ENCODE results near the gene SRY. TPM values are rescaled to one million over a fixed set of nuclear protein-coding genes. Genes with fewer than 3 reads are reported as not detected.
A peak's percentile ranks its signal among the peaks of the same experiment; 100 is the strongest.
"Not testable (repeated sequence)": the region's sequence is repeated elsewhere in the genome, so short reads cannot be mapped to it uniquely, and the experiment has no call there.

SRY gene
- total RNA-seq = 1 to 10 TPM in 1 of 2 donors, not detected in 1; 1.6 TPM

- Histone ChIP-seq H3K9me3 (no peaks in the 10 kb centered on the region), H3K27me3 (replicated peaks; ENCODE audit: insufficient read depth) (no peaks in the 10 kb centered on the region), H3K4me1 (replicated peaks) (no peaks in the 10 kb centered on the region), H3K4me3 (peak within 1 kb of the TSS; percentile 10 to 12), H3K27ac (no peak within 1 kb of the TSS), H3K36me3 (no peaks in the 10 kb centered on the region)
- no peak for TF ChIP-seq POLR2A (IDR thresholded peaks at IDR 0.05)
- TF ChIP-seq, protein P1, sequence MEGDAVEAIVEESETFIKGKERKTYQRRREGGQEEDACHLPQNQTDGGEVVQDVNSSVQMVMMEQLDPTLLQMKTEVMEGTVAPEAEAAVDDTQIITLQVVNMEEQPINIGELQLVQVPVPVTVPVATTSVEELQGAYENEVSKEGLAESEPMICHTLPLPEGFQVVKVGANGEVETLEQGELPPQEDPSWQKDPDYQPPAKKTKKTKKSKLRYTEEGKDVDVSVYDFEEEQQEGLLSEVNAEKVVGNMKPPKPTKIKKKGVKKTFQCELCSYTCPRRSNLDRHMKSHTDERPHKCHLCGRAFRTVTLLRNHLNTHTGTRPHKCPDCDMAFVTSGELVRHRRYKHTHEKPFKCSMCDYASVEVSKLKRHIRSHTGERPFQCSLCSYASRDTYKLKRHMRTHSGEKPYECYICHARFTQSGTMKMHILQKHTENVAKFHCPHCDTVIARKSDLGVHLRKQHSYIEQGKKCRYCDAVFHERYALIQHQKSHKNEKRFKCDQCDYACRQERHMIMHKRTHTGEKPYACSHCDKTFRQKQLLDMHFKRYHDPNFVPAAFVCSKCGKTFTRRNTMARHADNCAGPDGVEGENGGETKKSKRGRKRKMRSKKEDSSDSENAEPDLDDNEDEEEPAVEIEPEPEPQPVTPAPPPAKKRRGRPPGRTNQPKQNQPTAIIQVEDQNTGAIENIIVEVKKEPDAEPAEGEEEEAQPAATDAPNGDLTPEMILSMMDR (IDR thresholded peaks at IDR 0.05) = no peak
- TF ChIP-seq POLR2AphosphoS5 (IDR thresholded peaks at IDR 0.05) = no peak
- 10% methylated on average over 9 of the region's 9 CpGs for WGBS
- intact Hi-C loops (cut with DNase I) = no loop called here
- DNase-seq (ENCODE audit: low spot score) = no peak
These were observed at the start of gene SRY for GRCh38 chrY:2787600-2787999. Gene SRY (minus strand): TSS chrY:2787682. CDS start chrY:2787603, 79 bp downstream.

GRCh38 chrY:2837078-2837477 lies 49.6 kb upstream of the SRY start:
- Histone ChIP-seq H3K27me3 (replicated peaks; ENCODE audit: insufficient read depth) (no peaks in the 10 kb centered on the region), H3K9me3 (no peaks in the 10 kb centered on the region), H3K4me1 (replicated peaks) (no peaks in the 10 kb centered on the region), H3K27ac (no peak overlapping the region), H3K36me3 (no peaks in the 10 kb centered on the region), H3K4me3 (no peak overlapping the region)
- intact Hi-C loops (cut with DNase I) = no loop called here
- TF ChIP-seq POLR2A (IDR thresholded peaks at IDR 0.05) = no peak
- TF ChIP-seq, protein P1 (IDR thresholded peaks at IDR 0.05) = no peak
- TF ChIP-seq POLR2AphosphoS5 (IDR thresholded peaks at IDR 0.05) = no peak
- 40% methylated on average over 1 of the region's 2 CpGs for WGBS
- no peak for DNase-seq (ENCODE audit: low spot score)

DNA sequence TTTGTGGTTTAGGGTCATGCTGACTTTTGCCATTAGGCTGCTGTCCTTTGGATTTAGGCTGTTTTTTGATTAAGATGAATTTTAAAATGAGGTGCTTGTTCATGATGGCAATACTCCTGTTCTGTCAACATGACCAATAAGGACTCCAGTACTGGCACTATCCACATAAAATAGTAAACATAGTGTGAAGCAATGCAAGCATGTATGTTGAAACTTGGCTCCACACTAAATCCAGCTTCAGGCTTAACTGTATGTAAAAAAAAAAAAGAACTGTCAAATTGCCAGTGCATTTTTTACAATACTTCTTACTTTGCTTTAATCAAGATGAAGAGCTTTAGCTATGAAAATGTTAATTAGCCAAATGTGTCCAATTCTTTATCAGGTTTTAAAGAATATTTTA lies 47.7 kb upstream of the SRY start:
- Histone ChIP-seq H3K36me3 (no peaks in the 10 kb centered on the region), H3K4me3 (no peak overlapping the region), H3K9me3 (no peaks in the 10 kb centered on the region), H3K27ac (no peak overlapping the region), H3K4me1 (replicated peaks) (no peaks in the 10 kb centered on the region), H3K27me3 (replicated peaks; ENCODE audit: insufficient read depth) (no peaks in the 10 kb centered on the region)
- intact Hi-C loops (cut with DNase I) = no loop called here
- DNase-seq (ENCODE audit: low spot score) = no peak
- TF ChIP-seq, protein P1 (IDR thresholded peaks at IDR 0.05) = no peak
- TF ChIP-seq POLR2AphosphoS5 (IDR thresholded peaks at IDR 0.05) = no peak
- TF ChIP-seq POLR2A (IDR thresholded peaks at IDR 0.05) = no peak

DNA sequence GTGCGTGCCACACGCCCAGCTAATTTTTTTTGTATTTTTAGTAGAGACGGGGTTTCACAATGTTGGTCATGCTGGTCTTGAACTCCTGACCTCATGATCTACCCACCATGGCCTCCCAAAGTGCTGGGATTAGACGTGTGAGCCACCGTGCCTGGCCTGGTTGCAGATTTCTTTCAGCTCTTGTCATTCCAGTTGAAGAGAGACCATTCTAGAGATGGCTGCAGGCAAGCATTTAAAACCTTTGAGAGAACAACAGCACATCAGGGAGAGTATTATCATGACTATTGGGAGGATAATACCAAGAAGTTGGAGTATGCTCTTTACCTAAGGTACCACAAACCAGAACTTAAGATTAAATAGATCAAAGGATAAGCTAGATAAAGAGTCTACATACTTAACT lies 41.0 kb upstream of the SRY start:
- Histone ChIP-seq H3K27me3 (replicated peaks; ENCODE audit: insufficient read depth) (no peaks in the 10 kb centered on the region), H3K4me3 (no peak overlapping the region), H3K9me3 (no peaks in the 10 kb centered on the region), H3K27ac (no peak overlapping the region), H3K4me1 (replicated peaks) (no peaks in the 10 kb centered on the region), H3K36me3 (no peaks in the 10 kb centered on the region)
- DNase-seq (ENCODE audit: low spot score) = no peak
- WGBS = 80% methylated on average over 5 of the region's 5 CpGs
- intact Hi-C loops (cut with DNase I) = no loop called here
- TF ChIP-seq, protein P1 (IDR thresholded peaks at IDR 0.05) = no peak

GRCh38 chrY:2824471-2824870 lies 37.0 kb upstream of the SRY start:
- 63% methylated on average over 3 of the region's 3 CpGs for WGBS
- Histone ChIP-seq H3K9me3 (no peaks in the 10 kb centered on the region), H3K4me3 (no peak overlapping the region), H3K27me3 (replicated peaks; ENCODE audit: insufficient read depth) (no peaks in the 10 kb centered on the region), H3K27ac (no peak overlapping the region), H3K36me3 (no peaks in the 10 kb centered on the region), H3K4me1 (replicated peaks) (no peaks in the 10 kb centered on the region)
- DNase-seq (ENCODE audit: low spot score) = no peak
- intact Hi-C loops (cut with DNase I) = no loop called here
- TF ChIP-seq POLR2A (IDR thresholded peaks at IDR 0.05) (no peak), POLR2AphosphoS5 (IDR thresholded peaks at IDR 0.05) (no peak)
- TF ChIP-seq, protein P1 (IDR thresholded peaks at IDR 0.05) = no peak

DNA sequence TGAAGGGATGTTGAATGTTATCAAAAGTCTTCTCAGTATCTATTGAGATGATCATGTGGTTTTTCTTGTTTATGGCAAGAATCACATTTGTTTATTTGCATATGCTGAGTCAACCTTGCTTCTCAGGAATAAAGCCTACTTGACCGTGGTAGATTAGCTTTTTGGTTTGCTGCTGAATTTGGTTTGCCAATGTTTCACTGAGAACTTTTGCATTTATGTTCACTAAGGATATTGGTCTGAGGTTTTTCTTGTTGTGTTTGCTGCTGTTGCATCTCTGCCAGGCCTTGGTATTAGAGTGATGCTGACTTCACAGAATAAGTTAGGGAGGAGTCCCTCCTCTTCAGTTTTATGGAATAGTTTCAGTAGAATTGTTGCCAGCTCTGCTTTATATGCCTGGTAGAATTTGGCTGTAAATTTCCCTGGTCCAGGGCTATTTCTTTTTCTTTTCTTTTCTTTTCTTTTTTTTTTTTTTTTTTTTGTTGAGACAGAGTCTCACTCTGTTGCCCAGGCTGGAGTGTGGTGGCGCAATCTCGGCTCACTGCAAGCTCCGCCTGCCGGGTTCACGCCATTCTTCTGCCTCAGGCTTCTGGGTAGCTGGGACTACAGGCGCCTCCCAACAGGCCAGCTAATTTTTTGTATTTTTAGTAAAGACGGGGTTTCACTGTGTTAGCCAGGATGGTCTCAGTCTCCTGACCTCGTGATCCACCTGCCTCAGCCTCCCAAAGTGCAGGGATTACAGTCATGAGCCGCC lies 29.8 kb upstream of the SRY start:
- H3K36me3 ChIP-seq; H3K4me3 ChIP-seq; H3K27me3 ChIP-seq (replicated peaks; ENCODE audit: insufficient read depth); H3K9me3 ChIP-seq; DNase-seq (ENCODE audit: low spot score); intact Hi-C loops (cut with DNase I); H3K27ac ChIP-seq; H3K4me1 ChIP-seq (replicated peaks): not testable (repeated sequence)
- 86% methylated on average over 10 of the region's 10 CpGs for WGBS

All from prostate gland (tissue), 2 donors.